GM08714 (cell line): ENCODE measurements around the gene ITGA6.
A peak's percentile ranks its signal among the peaks of the same experiment; 100 is the strongest.

ENCODE experiments used
- H3K4me3 ChIP-seq: fragments of 200-500 bp; sonication (Bioruptor generic); 2 replicates; pipeline ENCODE4 v1.5.1; 2014; ENCODE audit warnings: mild to moderate bottlenecking, low read length, inconsistent platforms
- ZNF274 ChIP-seq: IDR thresholded peaks from 2 replicates; pipeline ENCODE4 v1.6.1; 2012; ENCODE audit warnings: mild to moderate bottlenecking, low read depth, low read length

Gene ITGA6

DNA sequence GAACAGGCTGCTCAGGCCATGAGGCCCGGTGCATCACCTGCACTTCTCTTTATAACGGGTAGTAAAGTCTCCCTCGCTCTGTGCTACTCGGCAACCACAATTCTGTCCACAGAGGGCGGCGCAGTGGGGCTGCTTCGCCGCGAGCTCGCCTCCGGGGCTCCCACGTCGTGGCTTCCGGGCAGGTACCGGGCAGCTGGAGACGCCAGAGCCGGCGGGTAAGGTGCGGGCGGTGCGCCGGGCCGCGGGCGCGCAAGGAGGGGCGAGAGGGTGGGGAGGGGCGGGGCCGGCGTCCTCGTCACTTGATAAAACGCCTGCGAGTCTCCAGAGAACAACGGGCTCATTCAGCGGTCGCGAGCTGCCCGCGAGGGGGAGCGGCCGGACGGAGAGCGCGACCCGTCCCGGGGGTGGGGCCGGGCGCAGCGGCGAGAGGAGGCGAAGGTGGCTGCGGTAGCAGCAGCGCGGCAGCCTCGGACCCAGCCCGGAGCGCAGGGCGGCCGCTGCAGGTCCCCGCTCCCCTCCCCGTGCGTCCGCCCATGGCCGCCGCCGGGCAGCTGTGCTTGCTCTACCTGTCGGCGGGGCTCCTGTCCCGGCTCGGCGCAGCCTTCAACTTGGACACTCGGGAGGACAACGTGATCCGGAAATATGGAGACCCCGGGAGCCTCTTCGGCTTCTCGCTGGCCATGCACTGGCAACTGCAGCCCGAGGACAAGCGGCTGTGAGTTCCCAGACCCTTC, at the start of gene ITGA6:
TSS of gene ITGA6 (plus strand) at position 331 of the 734 bp plus-strand sequence.
- no peak for TF ChIP-seq ZNF274
- H3K4me3 ChIP-seq, result peak within 1 kb of the TSS; percentile 49; the same call in 1 of the 2 replicates

DNA sequence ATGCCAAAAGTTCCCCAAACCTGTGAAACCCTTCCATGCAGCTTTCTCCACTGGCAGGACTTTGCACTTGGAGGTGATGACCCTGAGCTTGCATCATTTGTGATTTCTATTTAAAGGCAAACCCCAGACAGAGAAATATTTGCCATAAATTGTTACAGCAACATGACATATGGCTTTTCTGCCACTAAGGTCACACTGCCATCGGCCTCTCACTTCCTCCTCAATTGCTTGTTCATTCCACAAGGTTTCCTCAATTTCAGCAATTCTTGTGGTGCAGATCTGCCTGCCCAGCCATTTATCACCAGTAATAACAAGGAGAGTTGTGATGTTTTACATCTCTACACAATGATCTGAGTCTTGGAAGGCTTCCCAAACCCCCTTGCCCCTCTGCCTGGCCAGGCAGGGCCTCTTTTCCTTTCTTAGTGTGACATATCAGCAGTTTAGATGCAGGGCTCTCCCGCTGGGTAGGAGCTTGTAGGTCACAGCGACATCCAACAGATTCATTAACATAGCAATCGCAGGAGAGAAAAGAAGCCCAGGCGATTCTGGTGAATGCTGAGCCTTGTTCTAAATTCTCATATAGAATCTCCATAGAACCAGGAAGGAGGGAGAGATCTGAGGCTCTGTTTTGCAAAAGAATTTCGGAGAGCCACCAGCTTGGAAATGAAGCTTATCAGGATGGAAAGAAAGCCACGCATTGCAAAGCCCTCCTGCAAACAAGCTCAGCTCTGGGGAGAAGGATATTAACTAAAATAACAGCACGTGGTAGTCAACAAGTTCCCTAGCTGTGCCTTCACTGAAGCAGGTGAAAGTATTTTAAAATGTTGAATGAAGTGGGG, 46.7 kb upstream of the ITGA6 start:
- TF ChIP-seq ZNF274, result no peak

DNA sequence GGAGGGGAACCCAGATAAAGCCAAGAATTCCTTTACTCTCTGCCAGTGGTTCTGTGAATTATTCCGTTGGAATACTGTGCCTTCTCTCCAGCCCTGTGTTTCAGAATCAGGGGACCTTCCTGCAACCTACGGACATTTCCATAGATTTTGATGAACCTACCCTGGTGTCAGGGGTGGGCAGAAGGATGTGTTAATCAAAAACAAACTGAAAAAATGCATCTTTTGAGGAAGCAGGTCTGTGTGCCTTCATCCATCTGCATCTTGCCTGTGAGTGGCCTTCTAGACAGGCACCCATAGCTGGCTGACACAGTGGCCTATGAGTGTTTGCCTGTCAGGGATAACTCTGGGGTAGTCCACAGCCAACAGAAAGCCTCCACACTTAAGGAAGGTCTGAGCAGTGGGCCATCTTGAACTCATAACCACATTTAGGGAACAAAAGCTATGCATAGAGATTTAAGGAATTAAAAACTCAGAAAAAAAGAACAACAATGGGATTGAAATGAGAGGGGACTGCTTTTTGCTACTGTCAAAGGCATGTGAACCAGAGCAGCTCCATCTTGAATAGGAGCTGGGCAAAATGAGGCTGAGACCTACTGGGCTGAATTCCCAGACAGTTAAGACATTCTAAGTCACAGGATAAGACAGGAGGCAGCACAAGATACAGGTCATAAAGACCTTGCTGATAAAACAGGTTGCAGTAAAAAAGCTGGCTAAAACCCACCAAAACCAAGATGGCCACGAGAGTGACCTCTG, 45.9 kb upstream of the ITGA6 start:
- no peak overlapping the region for H3K4me3 ChIP-seq
- no peak for TF ChIP-seq ZNF274

More for the DNA sequence above, 46.7 kb upstream of the ITGA6 start:
- H3K4me3 ChIP-seq, result no peak overlapping the region

- TF ChIP-seq ZNF274, result no peak
- H3K4me3 ChIP-seq, result no peak overlapping the region
Observed at GRCh38 chr2:172387361-172387760, 40.0 kb upstream of the ITGA6 start.

DNA sequence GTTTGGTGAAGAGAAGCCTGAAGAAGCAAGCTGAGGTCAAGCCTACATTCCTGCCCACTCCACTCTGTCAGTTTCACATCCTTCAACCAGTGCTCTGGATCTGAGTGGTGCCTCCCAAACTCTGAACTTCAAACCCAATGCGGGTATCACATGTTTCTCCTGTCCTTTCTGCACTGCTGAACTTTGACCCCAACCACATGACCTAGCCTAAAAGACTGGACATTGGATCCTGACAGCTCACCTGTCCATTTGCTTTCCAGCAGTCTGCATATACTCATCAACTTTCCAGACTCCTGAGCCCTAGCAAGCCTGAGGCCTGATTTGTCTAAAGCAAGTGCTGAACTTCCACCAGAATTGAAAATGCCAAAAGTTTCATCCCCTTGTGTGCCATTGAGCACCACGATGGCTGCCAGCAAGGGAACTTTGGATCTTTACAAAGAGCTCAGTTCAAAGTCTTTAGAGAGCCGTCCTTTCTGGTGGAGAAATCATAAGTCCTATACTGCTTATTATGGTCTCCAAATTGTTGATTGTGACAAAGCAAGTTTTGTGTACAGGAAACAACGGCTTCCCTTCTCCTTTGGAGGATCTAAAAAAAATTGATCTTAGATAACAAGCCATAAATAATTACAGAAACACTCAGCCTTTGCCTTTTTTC, 37.6 kb upstream of the ITGA6 start:
- no peak for TF ChIP-seq ZNF274

DNA sequence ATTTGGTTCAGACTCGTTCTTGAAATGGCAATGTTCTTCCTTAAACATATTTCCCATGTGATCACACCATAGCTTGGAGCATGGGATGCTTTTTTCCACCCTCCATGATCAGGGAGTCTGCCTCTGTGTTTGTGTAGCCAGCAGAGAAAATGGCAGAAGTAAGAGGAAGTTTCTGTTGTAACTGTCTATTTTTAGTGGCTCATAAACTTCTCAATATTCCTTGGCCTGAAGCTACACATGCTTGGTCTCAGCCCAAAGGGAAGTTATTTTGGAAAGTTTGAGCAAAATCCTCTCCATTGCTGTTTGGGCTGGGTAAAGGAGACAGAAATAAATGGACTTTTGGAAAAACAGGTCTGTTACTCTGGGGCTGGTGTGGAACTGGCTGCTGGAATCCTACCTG, 33.4 kb upstream of the ITGA6 start:
- TF ChIP-seq ZNF274, result no peak
- H3K4me3 ChIP-seq, result no peak overlapping the region

More for the DNA sequence above, 37.6 kb upstream of the ITGA6 start:
- H3K4me3 ChIP-seq, result no peak overlapping the region

GRCh38 chr2:172395503-172395902, 31.9 kb upstream of the ITGA6 start:
- TF ChIP-seq ZNF274, result no peak
- H3K4me3 ChIP-seq, result no peak overlapping the region

GRCh38 chr2:172397148-172397834, 30.1 kb upstream of the ITGA6 start:
- no peak for TF ChIP-seq ZNF274
- H3K4me3 ChIP-seq, result no peak overlapping the region

DNA sequence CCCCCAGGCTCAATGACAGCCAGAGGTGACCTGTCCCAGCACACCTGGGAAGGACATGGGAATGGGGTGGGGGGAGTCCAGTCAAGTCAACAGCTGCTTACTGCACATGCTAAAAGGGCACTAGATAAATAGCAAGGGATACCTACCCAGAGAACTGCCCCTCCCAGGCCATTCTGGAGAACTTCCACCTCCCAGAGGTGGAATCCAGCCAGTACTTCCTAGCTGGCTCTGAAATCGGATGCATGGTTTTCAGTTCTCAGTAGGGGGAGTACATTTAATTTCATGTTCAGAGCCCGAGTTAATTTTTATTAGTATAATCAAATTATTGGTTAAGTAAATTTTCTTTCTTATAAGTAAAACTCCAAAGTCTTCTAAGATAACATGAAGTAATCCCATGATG, 28.9 kb upstream of the ITGA6 start:
- TF ChIP-seq ZNF274, result no peak

GRCh38 chr2:172399765-172400164, 27.6 kb upstream of the ITGA6 start:
- no peak overlapping the region for H3K4me3 ChIP-seq
- no peak for TF ChIP-seq ZNF274

More for the DNA sequence above, 28.9 kb upstream of the ITGA6 start:
- no peak overlapping the region for H3K4me3 ChIP-seq

DNA sequence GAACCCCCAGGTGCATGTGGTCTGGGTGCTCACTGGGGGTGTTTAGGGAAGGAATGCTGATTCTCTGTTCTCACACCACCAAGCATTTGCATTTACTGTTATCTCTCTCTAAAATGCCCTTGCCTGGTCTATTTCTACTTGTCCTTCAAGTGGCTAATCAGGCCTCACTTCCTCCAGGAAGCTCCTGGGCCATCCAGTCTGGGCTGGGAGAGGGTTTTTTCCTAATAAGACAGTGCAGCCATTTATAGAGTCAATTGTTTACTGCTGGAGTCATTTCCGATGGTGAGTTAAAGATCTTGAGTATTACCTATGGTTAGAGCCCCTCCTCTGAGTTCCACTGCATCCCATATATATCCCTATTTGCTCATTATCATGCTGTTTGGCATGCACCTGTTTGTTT, 25.2 kb upstream of the ITGA6 start:
- TF ChIP-seq ZNF274, result no peak
- no peak overlapping the region for H3K4me3 ChIP-seq

DNA sequence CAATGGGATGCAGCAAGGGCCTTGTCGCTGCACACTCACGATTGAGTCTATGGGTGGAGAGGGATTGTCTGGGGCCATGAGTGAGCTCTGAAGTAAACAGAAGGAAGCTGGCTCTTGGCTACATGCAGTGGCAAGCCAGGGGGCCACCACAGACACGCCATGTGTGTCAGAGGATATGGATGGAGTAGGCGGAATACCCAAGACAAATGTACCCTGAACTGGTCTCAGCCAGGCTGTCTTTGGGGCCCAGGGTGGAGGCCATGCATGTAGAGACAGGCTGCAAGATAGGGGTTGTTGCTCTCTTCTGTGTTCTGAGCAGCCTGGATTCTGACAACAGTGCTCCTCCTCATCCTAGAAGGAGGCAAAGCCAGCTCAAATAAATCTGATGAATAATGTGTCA, 24.0 kb upstream of the ITGA6 start:
- no peak overlapping the region for H3K4me3 ChIP-seq
- TF ChIP-seq ZNF274, result no peak

DNA sequence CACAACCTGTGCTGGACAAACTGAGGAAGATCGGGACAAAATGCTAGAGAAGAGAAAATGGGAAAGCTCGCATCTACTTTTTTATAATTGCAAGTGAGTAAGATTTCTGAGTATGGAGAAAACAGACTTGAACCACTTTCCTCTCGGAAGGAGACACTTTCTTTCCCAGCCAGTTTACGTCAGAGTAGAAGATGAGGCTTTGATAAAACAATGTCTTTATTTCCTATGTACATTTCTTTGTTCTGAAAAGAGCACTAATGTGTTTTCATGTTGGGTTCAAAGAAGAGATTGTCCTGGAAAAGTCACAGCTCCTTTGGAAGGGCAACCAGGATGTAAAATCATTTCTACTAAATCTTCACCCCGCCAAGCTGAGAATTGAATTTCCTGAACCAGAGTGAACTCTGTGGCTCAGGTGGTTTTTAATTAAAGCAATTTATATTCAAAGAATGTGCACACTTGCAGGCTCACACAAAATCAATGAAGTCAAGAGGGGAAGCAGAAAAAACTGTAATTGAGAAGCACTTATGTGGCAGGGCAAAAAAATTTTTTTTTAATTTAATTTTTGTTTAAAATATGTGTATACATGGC, 23.4 kb upstream of the ITGA6 start:
- no peak for TF ChIP-seq ZNF274
- no peak overlapping the region for H3K4me3 ChIP-seq

- H3K4me3 ChIP-seq, result no peak overlapping the region
- no peak for TF ChIP-seq ZNF274
Observed at GRCh38 chr2:172404824-172405223, 22.6 kb upstream of the ITGA6 start.
